SK-N-SH (cell line): ENCODE results near the gene TRAK1.

Experiments used
- ELF1 ChIP-seq: IDR thresholded peaks from 2 replicates; pipeline ENCODE4 v1.4.0; 2012
- EP300 ChIP-seq, 2 experiments: IDR thresholded peaks; 2 replicates each; pipeline versions ENCODE4 v1.4.0 to v1.6.1; 2012; ENCODE audit warnings: borderline replicate concordance in 1 of 2, low read depth in 1 of 2, low read length in 1 of 2
- FOXM1 ChIP-seq: IDR thresholded peaks from 2 replicates; pipeline ENCODE4 v1.4.0; 2012; ENCODE audit warnings: low read depth, mild to moderate bottlenecking
- GABPA ChIP-seq: IDR thresholded peaks from 2 replicates; pipeline ENCODE4 v1.4.0; 2012; ENCODE audit warnings: low read depth, mild to moderate bottlenecking
- YY1 ChIP-seq: IDR thresholded peaks from 2 replicates; pipeline ENCODE4 v1.4.0; 2012; ENCODE audit warnings: low read depth, mild to moderate bottlenecking
- TF ChIP-seq, protein P1 (sequence below): fragments of 200-600 bp; sonication (generic); IDR thresholded peaks from 2 replicates; pipeline ENCODE4 v1.6.1; 2017; ENCODE audit warnings: antibody characterized with exemption, mild to moderate bottlenecking, moderate library complexity
- TF ChIP-seq, protein P2 (sequence below): IDR thresholded peaks from 2 replicates; pipeline ENCODE4 v1.4.0; 2012; ENCODE audit warnings: low read depth

DNA sequence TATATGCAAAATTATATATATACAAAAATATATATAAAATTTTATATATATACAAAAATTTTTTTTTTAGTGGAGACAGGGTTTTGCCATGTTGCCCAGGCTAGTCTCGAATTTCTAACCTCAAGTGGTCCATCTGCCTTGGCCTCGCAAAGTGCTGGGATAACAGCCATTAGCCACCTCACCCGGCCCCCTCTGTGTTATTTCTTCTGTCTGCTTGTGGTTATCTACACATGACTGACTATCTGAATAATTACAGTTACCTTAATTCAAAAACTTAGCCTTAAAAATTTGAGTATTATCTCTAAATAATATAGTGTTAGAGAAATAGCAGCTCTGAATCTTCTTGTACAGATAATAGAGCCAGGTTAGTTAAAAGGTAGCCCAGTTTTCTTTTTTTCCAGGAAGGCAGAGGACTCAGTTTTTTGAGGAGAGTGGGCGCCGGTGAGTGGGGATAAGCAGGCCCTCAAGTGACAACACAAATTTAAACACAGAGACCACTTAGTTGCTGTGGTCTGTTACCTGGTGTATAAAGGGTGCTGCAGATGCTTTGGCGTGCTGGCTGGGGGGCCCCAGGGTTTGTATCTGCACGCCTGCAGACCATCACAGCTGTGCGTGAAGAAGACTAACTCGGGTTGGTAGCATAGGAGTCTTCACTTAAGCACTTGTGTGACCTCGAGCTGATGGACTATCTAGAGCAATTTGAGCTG is 83.7 kb downstream of the TRAK1 start:
- no peak for TF ChIP-seq YY1
- TF ChIP-seq, protein P1, sequence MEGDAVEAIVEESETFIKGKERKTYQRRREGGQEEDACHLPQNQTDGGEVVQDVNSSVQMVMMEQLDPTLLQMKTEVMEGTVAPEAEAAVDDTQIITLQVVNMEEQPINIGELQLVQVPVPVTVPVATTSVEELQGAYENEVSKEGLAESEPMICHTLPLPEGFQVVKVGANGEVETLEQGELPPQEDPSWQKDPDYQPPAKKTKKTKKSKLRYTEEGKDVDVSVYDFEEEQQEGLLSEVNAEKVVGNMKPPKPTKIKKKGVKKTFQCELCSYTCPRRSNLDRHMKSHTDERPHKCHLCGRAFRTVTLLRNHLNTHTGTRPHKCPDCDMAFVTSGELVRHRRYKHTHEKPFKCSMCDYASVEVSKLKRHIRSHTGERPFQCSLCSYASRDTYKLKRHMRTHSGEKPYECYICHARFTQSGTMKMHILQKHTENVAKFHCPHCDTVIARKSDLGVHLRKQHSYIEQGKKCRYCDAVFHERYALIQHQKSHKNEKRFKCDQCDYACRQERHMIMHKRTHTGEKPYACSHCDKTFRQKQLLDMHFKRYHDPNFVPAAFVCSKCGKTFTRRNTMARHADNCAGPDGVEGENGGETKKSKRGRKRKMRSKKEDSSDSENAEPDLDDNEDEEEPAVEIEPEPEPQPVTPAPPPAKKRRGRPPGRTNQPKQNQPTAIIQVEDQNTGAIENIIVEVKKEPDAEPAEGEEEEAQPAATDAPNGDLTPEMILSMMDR: no peak
- no peak for TF ChIP-seq EP300 (IDR thresholded peaks at IDR 0.05; ENCODE audit: borderline replicate concordance in 1 of 2, low read depth in 1 of 2, low read length in 1 of 2)
- TF ChIP-seq ELF1: no peak
- no peak for TF ChIP-seq FOXM1
- TF ChIP-seq, protein P2, sequence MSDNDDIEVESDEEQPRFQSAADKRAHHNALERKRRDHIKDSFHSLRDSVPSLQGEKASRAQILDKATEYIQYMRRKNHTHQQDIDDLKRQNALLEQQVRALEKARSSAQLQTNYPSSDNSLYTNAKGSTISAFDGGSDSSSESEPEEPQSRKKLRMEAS: no peak
- no peak for TF ChIP-seq GABPA
